GM19455 (cell line): ENCODE data around the gene POLR3H.

ENCODE experiments used
- ATAC-seq: cut with Tn5 transposase; IDR thresholded peaks from one replicate; pipeline ENCODE4 v1.9.1; 2021; ENCODE audit not compliant: unreplicated experiment

Gene POLR3H

DNA sequence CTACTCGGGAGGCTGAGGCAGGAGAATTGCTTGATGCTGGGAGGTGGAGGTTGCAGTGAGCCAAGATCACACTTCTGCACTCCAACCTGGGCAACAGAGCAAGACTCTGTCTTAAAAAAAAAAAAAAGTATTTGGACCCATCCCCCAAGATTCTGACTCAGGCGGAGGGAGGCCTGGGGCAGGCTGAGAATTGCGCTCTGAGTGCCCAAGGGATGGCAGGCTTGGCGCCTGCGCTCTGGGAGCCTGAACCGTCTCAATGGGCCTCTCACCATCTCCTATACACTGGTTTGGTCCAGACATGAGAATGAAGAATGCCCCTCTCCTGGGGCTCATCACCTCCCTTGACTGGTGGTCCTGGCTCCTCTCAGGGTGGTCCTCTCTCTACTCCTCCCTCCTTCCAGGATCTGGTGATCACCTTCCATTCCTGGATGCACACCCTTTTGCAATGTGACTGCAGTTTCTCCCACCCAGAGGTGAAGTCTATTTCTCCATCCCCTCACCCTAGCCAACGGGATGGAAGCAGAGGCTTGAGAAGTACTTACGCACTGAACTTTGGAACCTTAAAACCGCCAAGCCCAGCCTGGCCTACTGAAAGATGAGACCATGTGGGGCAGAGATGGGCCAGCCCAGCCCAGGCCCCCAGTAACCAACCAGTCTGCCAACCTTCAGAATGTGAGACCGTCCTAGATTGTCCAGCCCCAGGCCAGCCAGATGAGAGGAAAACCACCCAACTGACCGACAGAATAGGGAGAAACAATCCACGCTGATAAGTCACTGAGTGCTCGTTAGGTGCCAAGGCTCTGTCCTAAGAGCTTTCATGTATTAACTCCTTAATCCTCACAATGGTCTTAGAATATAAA lies 4.9 kb downstream of the POLR3H start:
- ATAC-seq = no peak

DNA sequence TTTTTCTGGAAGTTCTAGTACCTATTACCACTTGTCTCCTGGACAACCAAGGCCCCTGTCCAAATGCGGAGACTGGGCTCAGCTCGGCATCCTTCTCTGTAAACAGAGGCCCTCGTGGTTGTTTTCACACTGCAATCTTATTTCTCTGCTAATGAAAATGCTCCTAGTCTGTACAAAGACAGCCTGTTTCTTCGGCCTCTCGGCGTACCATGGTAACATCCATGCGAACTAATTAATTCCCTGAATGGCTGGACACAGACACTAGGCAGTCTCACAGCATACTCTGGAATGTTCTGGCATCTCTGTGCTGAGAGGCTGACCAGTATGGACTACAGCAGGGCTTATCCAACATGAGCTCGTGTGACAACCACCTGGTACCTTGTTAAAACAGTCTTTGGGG lies 5.7 kb downstream of the POLR3H start:
- ATAC-seq = no peak

DNA sequence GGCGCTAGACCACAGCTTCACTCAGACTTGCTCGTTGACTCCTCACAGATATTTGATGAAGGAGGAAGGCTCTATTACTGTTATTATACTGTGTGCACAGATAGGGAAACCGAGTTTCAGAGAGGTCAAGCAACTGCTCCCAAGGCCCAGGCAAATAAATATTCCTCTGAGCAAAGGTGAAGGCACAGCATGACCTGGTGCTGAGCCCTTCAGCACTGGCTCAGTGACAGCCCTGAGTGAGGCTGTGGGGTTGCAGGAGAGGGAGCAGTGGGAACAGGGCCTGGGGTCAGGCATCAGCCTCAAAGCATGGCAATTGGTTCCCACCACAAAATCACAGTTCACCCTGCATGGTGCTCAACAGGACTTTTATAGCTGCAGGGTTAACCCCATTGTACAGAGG lies 7.1 kb downstream of the POLR3H start:
- ATAC-seq = no peak

DNA sequence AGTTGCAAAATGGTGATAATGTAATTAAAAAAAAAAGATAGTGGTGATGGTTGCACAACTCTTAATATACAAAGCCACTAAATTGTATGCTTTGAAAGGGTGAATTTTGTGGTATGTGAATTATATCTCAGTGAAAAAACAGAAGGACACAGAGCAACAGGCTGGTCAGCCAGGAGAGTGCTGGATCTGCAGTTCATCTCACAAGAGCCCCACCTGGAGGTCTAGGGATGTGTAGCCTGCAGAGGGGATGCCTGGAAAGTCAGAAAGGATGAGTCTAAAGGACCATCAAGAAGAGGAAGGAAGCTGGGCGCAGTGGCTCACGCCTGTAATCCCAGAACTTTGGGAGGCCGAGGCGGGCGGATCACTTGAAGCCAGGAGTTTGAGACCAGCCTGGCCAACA lies 9.0 kb downstream of the POLR3H start:
- no peak for ATAC-seq

DNA sequence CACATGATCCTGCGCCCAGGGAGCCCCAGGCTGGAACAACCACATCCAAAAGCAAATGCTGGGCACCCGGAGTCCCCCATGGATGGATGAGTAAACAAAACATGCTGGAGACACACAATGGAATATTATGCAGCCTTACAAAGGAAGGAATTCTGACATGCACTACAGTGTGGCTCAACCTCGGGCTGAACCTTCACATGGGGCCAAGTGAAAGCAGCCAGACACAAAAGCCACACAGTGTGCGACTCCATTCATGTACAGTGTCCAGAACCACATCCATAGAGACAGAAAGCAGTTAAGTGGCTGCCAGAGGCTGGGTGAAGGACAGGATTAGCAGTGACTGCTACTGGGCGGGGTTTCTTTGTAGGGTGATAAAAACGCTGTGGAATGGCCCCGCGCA lies 10.1 kb downstream of the POLR3H start:
- ATAC-seq = no peak

DNA sequence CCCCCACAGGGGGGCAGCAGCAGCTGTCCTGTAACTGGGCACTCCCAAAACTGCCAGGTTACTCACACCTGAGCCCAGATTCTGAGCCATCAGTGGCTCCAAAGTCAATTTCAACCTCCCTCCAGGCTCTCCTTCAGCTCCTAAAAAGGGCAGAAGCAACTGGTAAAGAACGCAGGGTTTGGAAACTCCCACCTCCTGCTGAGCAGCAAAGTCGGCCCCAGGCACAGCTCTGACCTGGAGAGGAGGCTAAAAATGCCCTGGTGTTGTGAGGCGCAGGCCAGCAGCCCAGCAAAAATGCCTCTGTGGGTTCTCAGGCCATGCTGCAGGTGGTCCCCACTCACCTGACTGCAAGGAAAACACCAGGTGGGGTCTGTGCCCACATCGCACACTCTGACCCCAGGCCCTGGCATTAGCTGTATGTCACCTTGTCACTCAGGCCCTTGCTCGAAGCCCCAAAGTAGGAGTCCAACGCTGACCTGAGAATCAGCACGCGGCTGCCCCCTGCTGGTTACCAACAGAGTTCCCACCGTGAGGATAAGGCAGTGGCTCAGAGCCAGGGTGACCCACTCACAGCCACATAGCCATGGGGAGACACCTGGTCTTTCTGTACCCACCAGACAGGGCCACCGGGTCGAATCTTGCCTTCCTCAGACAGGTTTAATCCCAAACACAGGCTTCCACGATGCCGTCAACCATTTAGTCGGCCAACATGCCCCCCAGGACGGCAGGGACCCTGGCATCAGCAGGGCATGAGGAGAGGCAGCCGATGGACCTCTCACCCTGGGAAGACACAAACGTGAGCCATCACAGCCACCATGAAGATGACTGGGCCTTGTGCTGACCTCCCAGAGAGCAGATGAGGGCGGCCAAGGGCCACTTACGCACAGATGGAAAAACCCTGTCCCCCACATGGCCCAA lies 11.1 kb downstream of the POLR3H start:
- no peak for ATAC-seq

DNA sequence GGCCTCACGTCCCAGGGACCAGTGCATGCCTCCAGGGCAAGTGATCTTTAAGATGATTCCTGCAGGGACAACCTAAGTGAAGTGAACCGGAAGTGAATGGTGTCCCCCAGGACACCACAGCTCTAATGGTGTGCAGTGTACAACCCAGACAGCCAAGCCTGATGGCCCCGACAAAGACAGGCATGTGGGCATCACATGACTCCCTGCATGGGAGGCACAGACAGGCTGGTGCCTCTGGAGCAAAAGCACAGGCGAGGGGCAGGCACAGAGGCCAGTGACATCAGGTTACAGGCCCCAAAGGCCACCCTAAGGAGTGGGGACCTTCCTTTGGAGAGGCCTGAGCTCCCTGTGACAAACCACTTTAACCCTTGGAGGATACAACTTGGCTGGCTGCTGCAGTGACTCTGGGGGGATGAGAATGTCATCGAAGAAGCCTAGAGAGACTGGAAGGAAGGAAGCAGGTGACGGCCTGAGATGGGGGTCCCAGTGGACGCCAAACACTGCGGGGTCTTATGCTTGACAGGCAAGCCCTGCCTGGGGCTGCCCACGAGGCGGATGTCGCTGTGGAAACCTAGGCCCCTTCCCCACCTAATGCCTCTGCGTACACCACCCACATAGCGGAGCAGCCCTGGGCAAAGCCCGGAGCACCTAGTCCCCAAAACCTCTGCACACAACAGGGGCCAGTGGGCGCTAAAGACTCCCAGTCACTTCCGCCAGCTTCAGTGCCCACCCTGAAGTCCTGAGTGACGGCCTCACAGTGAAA lies 12.4 kb downstream of the POLR3H start:
- ATAC-seq = no peak

DNA sequence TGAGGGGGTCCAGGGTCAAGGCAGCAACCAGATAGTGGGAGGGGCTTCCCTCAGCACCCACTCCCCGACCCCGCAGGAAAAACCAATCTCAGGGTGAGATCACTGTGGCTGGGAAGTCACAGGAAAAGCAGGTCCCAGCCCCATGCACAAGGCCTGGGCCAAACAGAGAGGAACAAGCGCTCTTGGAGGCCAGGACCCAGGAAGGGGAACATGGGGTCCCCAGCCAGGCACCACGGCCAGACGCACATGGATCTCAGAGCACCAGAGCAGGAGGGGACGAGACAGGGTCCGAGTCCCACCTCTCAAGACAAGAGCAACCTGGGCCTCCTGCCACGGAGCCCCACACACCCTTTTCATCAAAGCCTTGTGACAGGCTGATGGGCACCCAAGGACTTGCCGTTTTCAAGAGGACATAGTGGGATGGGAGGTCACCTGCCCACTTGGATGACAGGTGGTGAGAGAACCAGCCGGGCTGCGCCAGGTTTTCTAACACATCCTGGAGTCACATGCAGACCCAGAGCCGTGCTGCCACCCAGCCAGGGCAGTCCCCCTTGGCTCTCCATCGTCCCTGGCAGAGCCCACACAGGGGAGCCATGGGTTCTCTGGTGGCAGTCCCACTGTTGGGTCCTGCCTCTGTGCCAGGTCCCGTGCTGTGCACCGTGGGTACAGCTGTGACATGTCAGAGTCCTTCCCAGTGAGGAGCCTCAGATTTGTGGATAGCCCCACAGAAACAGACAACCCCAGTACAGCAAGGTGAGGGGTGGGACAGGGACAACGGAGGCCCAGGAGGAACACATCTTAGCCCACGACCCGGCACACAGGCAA lies 13.2 kb downstream of the POLR3H start:
- no peak for ATAC-seq

DNA sequence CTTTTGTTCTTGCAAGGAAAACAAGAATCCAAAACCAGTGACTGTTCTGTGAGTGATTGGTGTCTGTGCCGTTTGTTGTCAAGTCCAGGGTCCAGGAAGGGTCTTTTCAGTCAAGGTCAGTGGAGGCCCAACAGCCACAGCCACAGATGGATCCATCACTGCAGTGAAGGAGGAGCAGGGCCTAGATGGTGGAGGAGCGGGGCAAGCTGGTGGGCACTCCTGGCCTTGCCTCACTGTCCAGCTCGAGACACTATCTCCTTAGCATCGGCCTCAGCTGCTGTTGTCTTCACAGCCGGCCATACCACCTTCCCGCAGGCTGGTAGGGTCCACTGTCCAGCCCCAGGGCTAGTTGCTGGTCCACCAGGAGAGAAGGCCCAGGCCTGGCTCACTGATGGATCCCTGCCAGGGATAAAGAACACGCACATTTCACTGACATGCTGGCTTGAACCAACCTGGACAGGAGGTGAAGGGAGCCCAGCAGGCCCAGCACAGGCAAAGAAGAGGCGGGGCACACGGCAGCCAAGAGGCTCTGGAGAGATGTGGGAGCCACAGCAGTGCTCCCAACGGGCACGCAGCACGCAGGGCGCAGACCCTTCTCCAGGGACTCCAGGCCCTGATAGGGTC lies 15.2 kb downstream of the POLR3H start:
- ATAC-seq = no peak

DNA sequence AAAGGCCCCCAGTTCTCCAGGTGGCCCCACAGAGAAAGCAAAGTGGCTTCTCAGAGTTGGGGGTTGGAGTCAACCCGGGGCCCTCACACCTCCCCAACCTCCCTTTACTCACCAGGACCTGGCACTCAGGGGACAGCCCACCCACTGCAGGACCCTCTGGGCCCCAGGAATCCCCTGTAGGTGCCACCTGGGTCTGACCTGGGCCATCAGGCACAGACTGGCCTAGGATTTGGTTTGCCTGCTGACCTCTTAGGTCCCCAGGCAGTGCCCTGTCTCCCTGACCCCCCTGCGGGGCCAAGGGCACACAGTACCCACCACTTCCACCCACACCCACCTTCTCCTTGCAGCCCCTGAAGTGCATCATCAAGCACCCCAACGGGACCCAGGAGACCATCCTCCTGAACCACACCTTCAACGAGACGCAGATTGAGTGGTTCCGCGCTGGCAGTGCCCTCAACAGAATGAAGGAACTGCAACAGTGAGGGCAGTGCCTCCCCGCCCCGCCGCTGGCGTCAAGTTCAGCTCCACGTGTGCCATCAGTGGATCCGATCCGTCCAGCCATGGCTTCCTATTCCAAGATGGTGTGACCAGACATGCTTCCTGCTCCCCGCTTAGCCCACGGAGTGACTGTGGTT lies 16.0 kb downstream of the POLR3H start:
- ATAC-seq = no peak

DNA sequence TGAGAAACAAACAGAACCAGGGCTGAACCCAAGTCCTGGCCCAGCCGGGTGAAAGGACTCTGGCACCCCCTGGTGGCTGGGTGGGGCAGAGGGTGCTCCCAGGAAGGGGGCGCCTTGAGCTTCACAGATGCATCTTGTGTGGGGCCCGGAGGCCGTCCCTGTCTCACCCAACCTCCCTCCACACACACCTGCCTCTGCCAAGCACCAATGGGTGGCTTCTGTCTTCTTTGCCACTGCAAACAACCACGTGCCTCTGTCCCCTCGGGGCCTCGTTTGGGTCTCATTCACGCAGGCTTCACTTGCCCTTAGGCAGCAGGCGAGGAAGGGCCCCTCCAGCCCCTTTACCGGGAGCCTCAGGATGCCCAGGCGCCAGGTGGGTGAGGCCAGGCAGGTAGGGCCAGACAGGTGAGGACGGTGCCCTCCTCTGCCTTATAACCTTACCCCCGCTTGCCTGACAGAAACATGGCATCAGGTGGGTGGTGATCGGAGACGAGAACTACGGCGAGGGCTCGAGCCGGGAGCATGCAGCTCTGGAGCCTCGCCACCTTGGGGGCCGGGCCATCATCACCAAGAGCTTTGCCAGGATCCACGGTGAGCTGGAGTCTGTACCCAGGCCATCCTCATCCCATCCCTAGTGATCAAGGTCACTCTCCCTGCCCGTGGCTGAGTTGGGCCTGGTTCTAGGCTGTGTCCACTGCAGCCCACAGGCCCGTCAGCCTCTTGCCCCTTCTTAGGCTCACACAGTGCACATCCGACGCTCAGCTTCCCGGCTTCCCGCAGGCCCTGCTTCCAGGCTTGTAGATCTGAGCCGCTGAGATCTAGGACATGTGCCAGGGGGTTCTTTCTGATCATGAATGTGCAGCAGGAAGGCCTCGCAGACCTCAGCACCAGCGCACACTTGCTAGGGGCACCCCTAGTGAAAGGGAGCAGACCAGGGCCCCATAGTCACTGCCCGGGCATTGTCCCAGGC lies 17.2 kb downstream of the POLR3H start:
- no peak for ATAC-seq

DNA sequence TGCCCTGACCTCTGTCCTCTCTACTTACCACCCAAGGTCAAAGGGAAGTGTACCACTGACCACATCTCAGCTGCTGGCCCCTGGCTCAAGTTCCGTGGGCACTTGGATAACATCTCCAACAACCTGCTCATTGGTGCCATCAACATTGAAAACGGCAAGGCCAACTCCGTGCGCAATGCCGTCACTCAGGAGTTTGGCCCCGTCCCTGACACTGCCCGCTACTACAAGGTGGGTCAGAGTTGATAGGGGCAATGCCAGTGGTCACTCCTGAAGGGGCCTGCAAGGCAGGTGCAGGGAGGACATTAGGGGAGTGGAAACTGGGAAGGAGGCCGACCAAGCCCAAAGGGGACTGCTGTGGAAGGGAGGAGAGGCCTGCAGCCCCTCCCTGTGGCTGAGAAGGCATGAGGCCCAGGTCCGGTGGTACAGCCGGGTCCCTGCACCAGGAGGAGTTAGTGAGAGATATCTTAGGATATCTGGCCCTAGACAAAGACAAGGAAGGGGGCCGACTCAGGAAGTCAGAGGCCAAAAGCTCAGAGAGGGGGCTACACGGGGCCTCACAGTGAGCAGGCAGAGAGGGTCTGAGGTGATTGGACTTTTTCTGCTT lies 17.9 kb downstream of the POLR3H start:
- ATAC-seq = no peak

DNA sequence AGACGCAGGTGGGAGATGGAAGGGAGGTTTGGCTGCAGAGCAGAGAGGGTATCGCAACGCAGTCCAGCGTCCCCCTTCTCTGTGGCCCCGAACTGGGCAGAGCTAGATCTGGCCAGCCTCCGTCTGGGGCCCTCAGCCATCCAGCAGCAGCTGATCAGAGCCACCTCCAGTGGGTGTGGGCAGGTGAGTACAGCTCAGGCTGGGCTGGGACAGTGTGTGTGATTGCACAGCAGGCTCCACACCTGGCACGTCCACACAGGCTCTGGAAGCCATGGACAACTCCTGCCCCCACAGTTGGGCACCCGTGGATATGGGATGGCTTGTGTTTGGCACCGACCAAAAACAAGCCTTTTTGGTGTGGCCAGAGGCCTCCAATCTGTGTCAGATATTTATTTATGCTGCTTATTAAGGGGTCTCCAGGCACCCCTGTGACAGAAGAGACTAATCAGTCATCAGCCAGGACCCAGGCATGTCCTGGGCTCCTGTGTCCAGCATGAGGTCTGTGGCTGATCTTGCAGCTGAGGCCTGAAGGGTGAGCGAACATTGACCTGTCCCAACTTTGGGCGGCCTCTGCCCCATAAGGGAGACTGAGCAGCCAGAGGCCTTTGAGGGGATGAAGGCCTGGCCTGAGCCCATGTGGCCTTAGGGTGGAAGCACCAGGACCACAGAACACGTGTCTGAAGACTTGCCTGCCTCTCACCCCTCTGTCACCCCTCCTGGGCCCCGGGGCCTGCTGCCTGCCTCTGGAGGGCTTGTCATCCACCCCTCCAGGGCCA lies 18.6 kb downstream of the POLR3H start:
- no peak for ATAC-seq

DNA sequence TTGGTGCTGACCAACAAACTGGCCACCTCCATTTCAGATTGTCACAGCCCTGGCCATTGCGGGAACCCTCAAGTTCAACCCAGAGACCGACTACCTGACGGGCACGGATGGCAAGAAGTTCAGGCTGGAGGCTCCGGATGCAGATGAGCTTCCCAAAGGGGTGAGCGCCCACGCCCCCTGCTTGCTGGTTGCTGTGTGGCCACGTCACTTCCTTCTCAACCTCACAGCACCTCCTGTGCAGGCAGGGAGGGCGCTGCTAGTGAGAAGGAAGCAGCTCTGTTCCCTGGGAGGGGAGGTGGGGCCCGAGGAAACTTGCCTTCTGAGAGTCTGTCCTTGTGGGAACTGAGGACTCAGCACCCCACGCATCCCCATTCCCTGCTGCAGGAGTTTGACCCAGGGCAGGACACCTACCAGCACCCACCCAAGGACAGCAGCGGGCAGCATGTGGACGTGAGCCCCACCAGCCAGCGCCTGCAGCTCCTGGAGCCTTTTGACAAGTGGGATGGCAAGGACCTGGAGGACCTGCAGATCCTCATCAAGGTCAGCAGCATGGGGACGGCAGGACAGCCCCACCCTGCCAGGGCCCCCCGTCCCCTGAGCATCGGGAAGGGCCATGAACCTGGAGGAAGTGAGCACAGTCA lies 19.3 kb downstream of the POLR3H start:
- no peak for ATAC-seq

DNA sequence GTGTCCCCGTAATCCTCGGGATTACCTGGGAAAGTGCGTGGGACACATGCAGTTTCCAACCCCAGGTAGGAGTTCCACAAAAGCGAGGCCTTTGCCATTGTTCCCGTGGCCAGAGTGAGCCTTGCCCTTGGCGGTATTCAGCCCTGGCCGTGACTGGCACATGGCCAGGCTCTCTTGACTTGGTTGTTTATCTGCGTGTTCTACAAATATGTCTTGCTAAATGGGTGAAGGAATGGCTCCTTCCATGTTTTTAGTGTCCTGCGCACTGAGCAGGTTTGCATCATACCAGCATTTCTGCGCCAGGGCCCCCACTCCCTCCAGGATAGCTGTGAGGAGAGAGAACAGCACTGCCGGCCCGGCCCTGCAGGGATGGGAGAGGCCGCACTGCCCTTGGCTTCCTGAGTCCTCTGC lies 20.0 kb downstream of the POLR3H start:
- no peak for ATAC-seq

DNA sequence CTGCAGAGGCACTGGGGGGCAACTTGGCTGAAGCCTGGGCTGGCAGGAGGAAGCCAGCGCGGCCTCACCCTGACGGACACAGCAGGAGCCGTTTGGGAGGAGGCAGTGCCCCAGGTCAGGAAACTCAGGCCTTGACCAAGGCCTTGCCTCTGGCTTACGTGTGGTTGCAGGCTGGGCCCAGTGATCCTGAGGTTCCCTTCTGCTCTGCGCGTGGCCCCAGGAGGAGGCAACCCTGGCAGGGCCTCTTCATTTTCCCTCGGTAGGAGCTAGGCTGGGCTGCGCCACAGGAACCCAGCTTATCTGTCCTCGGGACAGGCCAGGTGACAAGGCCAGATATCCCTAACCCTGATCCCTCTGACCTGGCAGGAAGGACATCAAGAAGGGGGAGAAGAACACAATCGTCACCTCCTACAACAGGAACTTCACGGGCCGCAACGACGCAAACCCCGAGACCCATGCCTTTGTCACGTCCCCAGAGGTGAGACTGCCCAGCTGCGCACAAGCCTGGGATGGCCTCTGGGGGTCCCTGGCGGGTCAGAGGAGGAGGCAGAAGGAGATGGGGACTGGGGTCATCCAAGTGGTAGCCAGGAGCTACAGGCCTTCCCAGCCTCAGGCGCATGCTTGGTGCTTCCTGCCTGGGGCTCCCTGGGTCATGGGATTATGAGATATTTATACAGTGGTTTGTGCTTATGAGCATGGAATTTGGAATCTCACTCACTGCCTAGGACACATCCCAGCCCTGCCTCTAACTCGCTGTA lies 20.6 kb downstream of the POLR3H start:
- no peak for ATAC-seq
